ENCODE results near the gene MIF4GD. TPM values are rescaled to one million over a fixed set of nuclear protein-coding genes. Genes with fewer than 3 reads are reported as not detected.

Gene MIF4GD
- total and polyA plus RNA-seq, 2 experiments from 2014 or later: 10.7 to 14.4 TPM

- no peaks in the 10 kb centered on the region for H3K27me3 ChIP-seq (replicated peaks; ENCODE audit: insufficient read depth)
- peaks cover 18% of the 10 kb centered on the region for H3F3A ChIP-seq (ENCODE audit: insufficient read depth)
- 0 out of 2 replicates have a peak overlapping the region, but pooled peaks have one; percentile 50 for H3K27ac ChIP-seq
- no peak overlapping the region for H3K4me3 ChIP-seq
- H3K9me3 ChIP-seq (ENCODE audit: low read depth): no peaks in the 10 kb centered on the region
- H2AFZ ChIP-seq: no peak overlapping the region
- H3K4me1 ChIP-seq (ENCODE audit: insufficient read depth): 0 out of 2 replicates have a peak, but pooled peaks cover 3% of the 10 kb centered on the region
- no peak overlapping the region for H3K9ac ChIP-seq
- peak; percentile 17 for DNase-seq
- 90 to 91% methylated on average over 7 of the region's 7 CpGs for WGBS, 2 experiments (ENCODE audit: low coverage in 1 of 2, low lambda C conversion rate in 2 of 2, missing lambda C conversion rate in 2 of 2)
- no peak overlapping the region for H3K4me2 ChIP-seq (ENCODE audit: unreplicated experiment)
- H3K36me3 ChIP-seq (ENCODE audit: low read depth): peaks cover 12% of the 10 kb centered on the region; the same call in 1 of the 2 replicates
- in situ Hi-C loops (cut with MboI): no loop called here
- TF ChIP-seq EZH2phosphoT487 (IDR thresholded peaks at IDR 0.05; ENCODE audit: insufficient read depth, low read depth) (no peak), EZH2 (IDR thresholded peaks at IDR 0.05; ENCODE audit: insufficient read depth, poor library complexity, severe bottlenecking) (no peak)
- H4K20me1 ChIP-seq (ENCODE audit: insufficient read depth): no peaks in the 10 kb centered on the region
- H3K9me2 ChIP-seq (ENCODE audit: insufficient read depth): no peaks in the 10 kb centered on the region
- no peaks in the 10 kb centered on the region for H3K79me2 ChIP-seq (ENCODE audit: insufficient read depth)
These were observed 29.9 kb downstream of the MIF4GD start for GRCh38 chr17:75241143-75241430.

GRCh38 chr17:75240394-75241142 is 30.5 kb downstream of the MIF4GD start:
- Histone ChIP-seq H3K9ac (no peak overlapping the region), H4K20me1 (ENCODE audit: insufficient read depth) (no peaks in the 10 kb centered on the region), H3K27ac (no peak overlapping the region), H3K79me2 (ENCODE audit: insufficient read depth) (no peaks in the 10 kb centered on the region), H3K9me2 (ENCODE audit: insufficient read depth) (no peaks in the 10 kb centered on the region), H3K36me3 (ENCODE audit: low read depth) (peaks cover 13% of the 10 kb centered on the region; the same call in 1 of the 2 replicates), H3K4me2 (ENCODE audit: unreplicated experiment) (no peak overlapping the region), H3K27me3 (replicated peaks; ENCODE audit: insufficient read depth) (no peaks in the 10 kb centered on the region), H3K4me1 (ENCODE audit: insufficient read depth) (0 out of 2 replicates have a peak, but pooled peaks cover 3% of the 10 kb centered on the region), H3K4me3 (no peak overlapping the region), H3F3A (ENCODE audit: insufficient read depth) (peaks cover 21% of the 10 kb centered on the region), H2AFZ (no peak overlapping the region), H3K9me3 (ENCODE audit: low read depth) (no peaks in the 10 kb centered on the region)
- in situ Hi-C loops (cut with MboI): no loop called here
- TF ChIP-seq EZH2 (IDR thresholded peaks at IDR 0.05; ENCODE audit: insufficient read depth, poor library complexity, severe bottlenecking) (no peak), EZH2phosphoT487 (IDR thresholded peaks at IDR 0.05; ENCODE audit: insufficient read depth, low read depth) (no peak)
- DNase-seq: peak; percentile 69
- 65 to 68% methylated on average over 18 to 22 of the region's 23 CpGs for WGBS, 2 experiments (ENCODE audit: low coverage in 1 of 2, low lambda C conversion rate in 2 of 2, missing lambda C conversion rate in 2 of 2)

GRCh38 chr17:75239778-75240393 is 31.1 kb downstream of the MIF4GD start:
- no peak for DNase-seq
- no peak overlapping the region for H3K4me2 ChIP-seq (ENCODE audit: unreplicated experiment)
- no peaks in the 10 kb centered on the region for H4K20me1 ChIP-seq (ENCODE audit: insufficient read depth)
- H3K9me2 ChIP-seq (ENCODE audit: insufficient read depth): no peaks in the 10 kb centered on the region
- no peaks in the 10 kb centered on the region for H3K9me3 ChIP-seq (ENCODE audit: low read depth)
- no peak overlapping the region for H3K27ac ChIP-seq
- WGBS, 2 experiments (ENCODE audit: low coverage in 1 of 2, low lambda C conversion rate in 2 of 2, missing lambda C conversion rate in 2 of 2): 89 to 91% methylated on average over 15 to 23 of the region's 23 CpGs
- H3K79me2 ChIP-seq (ENCODE audit: insufficient read depth): no peaks in the 10 kb centered on the region
- H3K9ac ChIP-seq: no peak overlapping the region
- TF ChIP-seq EZH2phosphoT487 (IDR thresholded peaks at IDR 0.05; ENCODE audit: insufficient read depth, low read depth): no peak
- no peak for TF ChIP-seq EZH2 (IDR thresholded peaks at IDR 0.05; ENCODE audit: insufficient read depth, poor library complexity, severe bottlenecking)
- H3K4me1 ChIP-seq (ENCODE audit: insufficient read depth): 0 out of 2 replicates have a peak, but pooled peaks cover 3% of the 10 kb centered on the region
- peaks cover 25% of the 10 kb centered on the region for H3F3A ChIP-seq (ENCODE audit: insufficient read depth)
- no peaks in the 10 kb centered on the region for H3K27me3 ChIP-seq (replicated peaks; ENCODE audit: insufficient read depth)
- in situ Hi-C loops (cut with MboI): no loop called here
- no peak overlapping the region for H3K4me3 ChIP-seq
- no peak overlapping the region for H2AFZ ChIP-seq
- peaks cover 19% of the 10 kb centered on the region; the same call in 1 of the 2 replicates for H3K36me3 ChIP-seq (ENCODE audit: low read depth)

GRCh38 chr17:75239214-75239613 is 31.8 kb downstream of the MIF4GD start:
- Histone ChIP-seq H3K27ac (no peak overlapping the region), H3K4me3 (no peak overlapping the region), H3K4me2 (ENCODE audit: unreplicated experiment) (no peak overlapping the region), H3K27me3 (replicated peaks; ENCODE audit: insufficient read depth) (no peaks in the 10 kb centered on the region), H3K36me3 (ENCODE audit: low read depth) (peaks cover 19% of the 10 kb centered on the region; the same call in 1 of the 2 replicates), H3K9ac (no peak overlapping the region), H3K9me2 (ENCODE audit: insufficient read depth) (no peaks in the 10 kb centered on the region), H3K9me3 (ENCODE audit: low read depth) (no peaks in the 10 kb centered on the region), H4K20me1 (ENCODE audit: insufficient read depth) (no peaks in the 10 kb centered on the region), H2AFZ (no peak overlapping the region), H3F3A (ENCODE audit: insufficient read depth) (peaks cover 32% of the 10 kb centered on the region), H3K4me1 (ENCODE audit: insufficient read depth) (0 out of 2 replicates have a peak, but pooled peaks cover 3% of the 10 kb centered on the region), H3K79me2 (ENCODE audit: insufficient read depth) (no peaks in the 10 kb centered on the region)
- WGBS, 2 experiments (ENCODE audit: low coverage in 1 of 2, low lambda C conversion rate in 2 of 2, missing lambda C conversion rate in 2 of 2): 84 to 86% methylated on average over 9 to 12 of the region's 12 CpGs
- DNase-seq: no peak
- TF ChIP-seq EZH2 (IDR thresholded peaks at IDR 0.05; ENCODE audit: insufficient read depth, poor library complexity, severe bottlenecking) (no peak), EZH2phosphoT487 (IDR thresholded peaks at IDR 0.05; ENCODE audit: insufficient read depth, low read depth) (no peak)
- in situ Hi-C loops (cut with MboI): no loop called here

Data from GM23248 (cell line).